Sigmoid colon (tissue), 7 donors: ENCODE results near the gene ZFAND2B. TPM values are rescaled to one million over a fixed set of nuclear protein-coding genes. Genes with fewer than 3 reads are reported as not detected.

Experiments used
- DNase-seq: peaks from one replicate; pipeline ENCODE4 v3.0.0-alpha.2; 2019
- H3K27ac ChIP-seq, 4 donors: fragments of 200-600 bp; sonication (generic); one replicate each; pipeline ENCODE4 v1.5.1; 2016 to 2019; ENCODE audit warnings: mild to moderate bottlenecking in 1 of 4
- H3K27me3 ChIP-seq, 3 donors: fragments of 200-600 bp; sonication (generic); one replicate each; pipeline ENCODE4 v1.5.1; 2019; ENCODE audit warnings: mild to moderate bottlenecking in 1 of 3
- H3K36me3 ChIP-seq, 4 donors: fragments of 200-600 bp; sonication (generic); one replicate each; pipeline ENCODE4 v1.5.1; 2016 to 2019
- H3K4me1 ChIP-seq, 4 donors: fragments of 200-600 bp; sonication (generic); one replicate each; pipeline ENCODE4 v1.5.1; 2017 to 2019
- H3K4me3 ChIP-seq, 4 donors: fragments of 200-600 bp; sonication (generic); one replicate each; pipeline ENCODE4 v1.5.1; 2017 to 2019; ENCODE audit warnings: mild to moderate bottlenecking in 2 of 4, moderate library complexity in 1 of 4
- H3K9me3 ChIP-seq, 4 donors: fragments of 200-600 bp in 3 of 4; sonication (generic) in 3 of 4; one replicate each; pipeline versions ENCODE4 v1.5.1 to v1.6.1; 2013 to 2019
- CTCF ChIP-seq, 4 experiments: fragments of 450-650 bp in 3 of 4; fragments of 200-600 bp in 1 of 4; IDR thresholded peaks; one replicate each; pipeline ENCODE4 v1.5.1; 2016 to 2019; ENCODE audit warnings: antibody characterized with exemption in 4 of 4, mild to moderate bottlenecking in 3 of 4, moderate library complexity in 2 of 4
- EP300 ChIP-seq, 4 donors: sonication (generic); formaldehyde crosslinking; IDR thresholded peaks; one replicate each; pipeline ENCODE4 v1.6.1; 2017; ENCODE audit warnings: antibody characterized with exemption in 4 of 4
- POLR2A ChIP-seq, 2 donors: fragments of 450-650 bp; IDR thresholded peaks; one replicate each; pipeline ENCODE4 v1.6.1; 2016; ENCODE audit warnings: antibody characterized with exemption in 2 of 2, mild to moderate bottlenecking in 2 of 2, moderate library complexity in 2 of 2
- POLR2AphosphoS5 ChIP-seq, 4 donors: sonication (generic); formaldehyde crosslinking; IDR thresholded peaks; one replicate each; pipeline ENCODE4 v1.6.1; 2017; ENCODE audit warnings: antibody characterized with exemption in 4 of 4
- WGBS, 2 donors: extraction: QIAGEN DNeasy Blood & Tissue Kit; methylation state at CpG; one replicate each; pipeline ENCODE4 v1.1.7; 2013; 5-methylcytosine and 5-hydroxymethylcytosine counted together
- intact Hi-C: fragments of 100-400 bp; cut with DNase I; formaldehyde crosslinking; loops from one replicate; pipeline ENCODE4 v1.15.1; 2023
- polyA plus RNA-seq, 3 donors: library from polyadenylated mRNA; stranded (reverse); fragments of 200-250 nt; gene quantifications; one replicate each; pipeline ENCODE4 v1.2.3, GENCODE V29; 2013
- total RNA-seq, 4 donors: library from RNA; depleted of rRNA; stranded (reverse); fragments of >200 nt; gene quantifications; one replicate each; pipeline ENCODE4 v1.1.0, GENCODE V29; 2016
- donor health status: healthy with polysubstance abuse.
- donor health status: Bipolar disorder and iron deficiency.
- donor health status: healthy.

The ZFAND2B gene
- total and polyA plus RNA-seq, 7 donors = 26.9 to 103 (median 52.4) TPM

GRCh38 chr2:219165058-219165911, 41.3 kb upstream of the ZFAND2B start:
- no peak for TF ChIP-seq CTCF (IDR thresholded peaks at IDR 0.05)
- TF ChIP-seq POLR2A (IDR thresholded peaks at IDR 0.05) = no peak
- TF ChIP-seq EP300 (IDR thresholded peaks at IDR 0.05) = no peak
- no peak for TF ChIP-seq POLR2AphosphoS5 (IDR thresholded peaks at IDR 0.05)
- no peak overlapping the region for H3K27ac ChIP-seq
- no peaks in the 10 kb centered on the region for H3K27me3 ChIP-seq
- WGBS, 2 donors = 93% methylated on average over 10 of the region's 10 CpGs
- H3K4me1 ChIP-seq = peaks cover 0 to 7% (median 5%) of the 10 kb centered on the region in 4 donors
- no peaks in the 10 kb centered on the region for H3K9me3 ChIP-seq
- no peak for DNase-seq
- no peak overlapping the region for H3K4me3 ChIP-seq
- H3K36me3 ChIP-seq = no peaks in the 10 kb centered on the region
- intact Hi-C loops = no loop called here

- intact Hi-C loops = no loop called here
- TF ChIP-seq CTCF (IDR thresholded peaks at IDR 0.05) (no peak), POLR2AphosphoS5 (IDR thresholded peaks at IDR 0.05) (no peak), EP300 (IDR thresholded peaks at IDR 0.05) (no peak), POLR2A (IDR thresholded peaks at IDR 0.05) (no peak)
- H3K36me3 ChIP-seq = peaks cover 0 to 12% (median 8%) of the 10 kb centered on the region in 4 donors
- DNase-seq = no peak
- no peak overlapping the region for H3K27ac ChIP-seq
- no peaks in the 10 kb centered on the region for H3K9me3 ChIP-seq
- WGBS, 2 donors = 80 to 92% methylated on average over 5 of the region's 5 CpGs
- H3K4me3 ChIP-seq = no peak overlapping the region
- no peaks in the 10 kb centered on the region for H3K27me3 ChIP-seq
- H3K4me1 ChIP-seq = peaks cover 0 to 13% (median 12%) of the 10 kb centered on the region in 4 donors
Measured at GRCh38 chr2:219167997-219168396, 38.6 kb upstream of the ZFAND2B start.

GRCh38 chr2:219168526-219168925, 38.1 kb upstream of the ZFAND2B start:
- TF ChIP-seq POLR2A (IDR thresholded peaks at IDR 0.05) = no peak
- TF ChIP-seq CTCF (IDR thresholded peaks at IDR 0.05) = no peak
- no peak for TF ChIP-seq EP300 (IDR thresholded peaks at IDR 0.05)
- TF ChIP-seq POLR2AphosphoS5 (IDR thresholded peaks at IDR 0.05) = no peak
- H3K27me3 ChIP-seq = no peaks in the 10 kb centered on the region
- H3K9me3 ChIP-seq = no peaks in the 10 kb centered on the region
- H3K27ac ChIP-seq = no peak overlapping the region
- peaks cover 0 to 13% (median 12%) of the 10 kb centered on the region in 4 donors for H3K4me1 ChIP-seq
- H3K4me3 ChIP-seq = no peak overlapping the region
- WGBS, 2 donors = 65 to 75% methylated on average over 6 of the region's 6 CpGs
- peaks cover 0 to 18% (median 12%) of the 10 kb centered on the region in 4 donors for H3K36me3 ChIP-seq
- intact Hi-C loops = no loop called here
- DNase-seq = no peak

GRCh38 chr2:219168932-219169331, 37.6 kb upstream of the ZFAND2B start:
- H3K36me3 ChIP-seq = peaks cover 0 to 22% (median 13%) of the 10 kb centered on the region in 4 donors
- no peak overlapping the region for H3K4me3 ChIP-seq
- peaks cover 0 to 13% (median 12%) of the 10 kb centered on the region in 4 donors for H3K4me1 ChIP-seq
- TF ChIP-seq POLR2A (IDR thresholded peaks at IDR 0.05) = no peak
- TF ChIP-seq POLR2AphosphoS5 (IDR thresholded peaks at IDR 0.05) = no peak
- no peak for TF ChIP-seq CTCF (IDR thresholded peaks at IDR 0.05)
- no peak for TF ChIP-seq EP300 (IDR thresholded peaks at IDR 0.05)
- no peak overlapping the region for H3K27ac ChIP-seq
- intact Hi-C loops = no loop called here
- H3K27me3 ChIP-seq = no peaks in the 10 kb centered on the region
- no peaks in the 10 kb centered on the region for H3K9me3 ChIP-seq
- DNase-seq = no peak
